ENCODE data around the gene NOS1AP.
"Not testable (repeated sequence)": the region's sequence is repeated elsewhere in the genome, so short reads cannot be mapped to it uniquely, and the experiment has no call there.

NOS1AP gene

DNA sequence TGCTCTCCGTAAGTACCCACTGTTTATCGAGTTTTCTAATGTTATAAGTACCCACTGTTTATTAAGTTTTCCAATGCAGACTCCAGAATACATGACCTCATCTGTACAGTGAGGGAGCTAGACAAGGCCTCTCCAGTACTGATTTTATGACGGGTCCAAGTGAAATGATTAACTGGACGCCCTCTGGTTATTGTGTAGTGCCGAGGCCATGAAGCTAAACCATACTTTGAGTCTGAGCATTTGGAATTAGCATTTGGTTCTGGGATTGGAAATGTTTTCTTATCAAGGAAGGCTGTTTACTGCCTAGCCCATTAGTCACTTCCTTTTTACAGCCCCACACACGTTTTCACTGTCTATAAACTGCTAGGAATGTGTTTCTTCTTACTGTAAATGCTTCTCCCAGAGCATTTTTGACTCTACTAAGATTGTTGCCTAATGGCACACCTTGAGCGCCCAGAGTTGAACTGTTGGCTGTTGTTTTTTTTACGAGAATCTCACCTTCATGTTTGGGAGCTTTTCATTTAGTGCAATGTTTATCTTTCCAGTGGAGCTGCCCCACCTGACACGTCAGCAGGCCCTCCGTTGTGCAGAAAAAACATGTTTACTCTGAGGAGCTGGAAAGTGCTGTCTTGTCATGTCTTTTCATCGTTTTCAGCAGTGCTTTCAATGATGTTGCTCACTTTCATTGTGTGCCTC, 280.3 kb downstream of the NOS1AP start:
- no peaks in the 10 kb centered on the region for H3K9me3 ChIP-seq (ENCODE audit: control insufficient read depth, insufficient read depth, low read length)
- no peaks in the 10 kb centered on the region for H3K36me3 ChIP-seq (ENCODE audit: control insufficient read depth, insufficient read depth, low read length)
- no peaks in the 10 kb centered on the region for H3K27me3 ChIP-seq (ENCODE audit: control insufficient read depth, insufficient read depth, low read length)
- H3K4me3 ChIP-seq (ENCODE audit: low read depth, low read length), result no peak overlapping the region
- H3K4me1 ChIP-seq (ENCODE audit: control insufficient read depth, insufficient read depth, low read length), result peaks cover 4% of the 10 kb centered on the region
- no peak overlapping the region for H3K9ac ChIP-seq (ENCODE audit: low read depth, low read length)

DNA sequence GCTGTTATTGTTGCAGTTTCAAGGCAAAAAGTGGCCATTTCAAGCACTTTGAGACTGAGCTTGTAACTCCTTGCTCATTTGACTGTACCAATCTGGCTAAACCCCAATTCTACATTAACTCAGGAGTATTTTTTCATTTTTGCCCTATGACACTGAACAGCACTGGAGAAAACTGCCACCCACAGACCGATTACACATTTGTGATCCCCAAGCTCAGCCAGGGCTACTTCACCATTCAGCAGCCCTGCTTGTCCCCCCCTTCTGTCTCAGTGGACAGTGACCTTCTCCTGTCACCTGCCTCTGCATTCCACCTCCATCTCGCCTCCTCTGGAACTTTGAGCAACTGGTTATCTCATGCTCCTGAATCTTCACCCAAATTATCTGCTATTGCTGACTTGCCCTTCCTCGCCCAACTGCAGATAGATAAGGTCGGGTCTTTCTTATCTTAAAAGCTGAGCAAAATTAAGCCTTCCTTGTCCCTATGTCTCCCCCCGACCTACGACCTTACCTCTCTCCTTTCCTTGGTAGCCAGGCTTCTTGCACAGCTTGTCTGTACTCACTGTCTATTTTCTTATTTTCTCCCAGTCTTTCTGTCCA, 281.9 kb downstream of the NOS1AP start:
- Histone ChIP-seq H3K4me1 (ENCODE audit: control insufficient read depth, insufficient read depth, low read length) (peaks cover 4% of the 10 kb centered on the region), H3K9ac (ENCODE audit: low read depth, low read length) (no peak overlapping the region)

DNA sequence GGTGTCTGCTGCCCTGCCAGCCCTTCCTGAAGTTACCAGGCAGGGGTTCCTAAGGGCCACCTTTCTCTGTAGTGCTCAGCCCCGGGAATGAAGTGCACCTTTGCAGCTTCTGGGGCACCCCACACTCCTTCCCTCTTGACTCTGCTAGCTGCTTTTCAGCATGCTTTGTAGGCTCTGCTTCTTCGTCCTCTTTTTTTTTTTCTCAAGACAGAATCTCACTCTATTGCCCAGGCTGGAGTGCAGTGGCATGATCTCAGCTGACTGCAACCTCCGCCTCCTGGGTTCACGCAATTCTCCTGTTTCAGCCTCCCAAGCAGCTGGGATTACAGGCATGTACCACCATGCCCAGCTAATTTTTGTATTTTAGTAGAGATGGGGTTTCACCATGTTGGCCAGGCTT, 282.4 kb downstream of the NOS1AP start:
- H3K9me3 ChIP-seq (ENCODE audit: control insufficient read depth, insufficient read depth, low read length); H3K27me3 ChIP-seq (ENCODE audit: control insufficient read depth, insufficient read depth, low read length); H3K4me1 ChIP-seq (ENCODE audit: control insufficient read depth, insufficient read depth, low read length); H3K9ac ChIP-seq (ENCODE audit: low read depth, low read length); H3K36me3 ChIP-seq (ENCODE audit: control insufficient read depth, insufficient read depth, low read length); H3K4me3 ChIP-seq (ENCODE audit: low read depth, low read length): not testable (repeated sequence)

More for the DNA sequence above, 281.9 kb downstream of the NOS1AP start:
- Histone ChIP-seq H3K9me3 (ENCODE audit: control insufficient read depth, insufficient read depth, low read length) (no peaks in the 10 kb centered on the region), H3K36me3 (ENCODE audit: control insufficient read depth, insufficient read depth, low read length) (peaks cover 9% of the 10 kb centered on the region), H3K4me3 (ENCODE audit: low read depth, low read length) (no peak overlapping the region), H3K27me3 (ENCODE audit: control insufficient read depth, insufficient read depth, low read length) (no peaks in the 10 kb centered on the region)

DNA sequence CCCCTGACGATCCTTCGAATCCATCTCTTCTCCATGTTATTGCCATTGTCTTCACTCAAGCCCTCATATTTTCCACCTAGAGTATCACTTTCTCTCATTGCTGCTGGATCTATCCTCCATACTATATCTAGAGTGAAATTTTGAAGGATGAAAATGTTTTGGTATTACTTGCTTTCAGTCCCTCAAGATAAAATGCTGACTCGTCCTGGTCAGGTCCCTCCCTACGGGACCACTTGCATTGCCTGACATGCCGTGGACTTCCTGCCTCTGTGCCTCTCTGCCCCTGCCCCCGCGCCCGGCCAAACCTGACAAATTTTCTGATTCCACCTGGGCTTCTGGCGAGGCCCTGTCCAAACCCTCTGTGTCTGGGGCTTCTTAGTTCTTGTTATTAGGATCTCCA, 283.6 kb downstream of the NOS1AP start:
- no peaks in the 10 kb centered on the region for H3K9me3 ChIP-seq (ENCODE audit: control insufficient read depth, insufficient read depth, low read length)
- H3K36me3 ChIP-seq (ENCODE audit: control insufficient read depth, insufficient read depth, low read length), result peaks cover 9% of the 10 kb centered on the region

DNA sequence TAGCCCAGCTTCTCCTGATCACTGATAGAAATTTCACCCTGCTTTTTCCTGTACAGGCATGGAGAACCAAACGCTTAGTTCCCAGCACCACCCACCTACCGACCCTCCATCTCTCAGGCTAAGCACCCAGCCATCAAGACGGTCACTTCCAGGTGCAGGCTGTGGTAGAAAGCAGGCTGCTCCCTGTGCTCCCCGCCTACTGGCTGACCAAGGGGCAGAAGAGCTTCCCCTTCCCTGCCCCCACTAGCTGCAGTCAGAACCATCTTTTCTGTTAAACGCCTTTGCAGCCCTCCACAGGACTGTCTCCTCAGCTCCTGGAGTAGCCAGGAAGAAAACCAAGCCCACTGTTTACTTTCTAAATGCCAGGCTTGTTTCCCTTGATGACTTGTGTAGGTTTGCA, 284.2 kb downstream of the NOS1AP start:
- no peak overlapping the region for H3K4me3 ChIP-seq (ENCODE audit: low read depth, low read length)
- H3K9me3 ChIP-seq (ENCODE audit: control insufficient read depth, insufficient read depth, low read length), result no peaks in the 10 kb centered on the region
- H3K9ac ChIP-seq (ENCODE audit: low read depth, low read length), result no peak overlapping the region
- no peaks in the 10 kb centered on the region for H3K27me3 ChIP-seq (ENCODE audit: control insufficient read depth, insufficient read depth, low read length)
- H3K36me3 ChIP-seq (ENCODE audit: control insufficient read depth, insufficient read depth, low read length), result peaks cover 9% of the 10 kb centered on the region
- peaks cover 4% of the 10 kb centered on the region for H3K4me1 ChIP-seq (ENCODE audit: control insufficient read depth, insufficient read depth, low read length)

More for the DNA sequence above, 283.6 kb downstream of the NOS1AP start:
- no peaks in the 10 kb centered on the region for H3K27me3 ChIP-seq (ENCODE audit: control insufficient read depth, insufficient read depth, low read length)
- H3K4me1 ChIP-seq (ENCODE audit: control insufficient read depth, insufficient read depth, low read length), result peaks cover 4% of the 10 kb centered on the region
- no peak overlapping the region for H3K4me3 ChIP-seq (ENCODE audit: low read depth, low read length)
- no peak overlapping the region for H3K9ac ChIP-seq (ENCODE audit: low read depth, low read length)

DNA sequence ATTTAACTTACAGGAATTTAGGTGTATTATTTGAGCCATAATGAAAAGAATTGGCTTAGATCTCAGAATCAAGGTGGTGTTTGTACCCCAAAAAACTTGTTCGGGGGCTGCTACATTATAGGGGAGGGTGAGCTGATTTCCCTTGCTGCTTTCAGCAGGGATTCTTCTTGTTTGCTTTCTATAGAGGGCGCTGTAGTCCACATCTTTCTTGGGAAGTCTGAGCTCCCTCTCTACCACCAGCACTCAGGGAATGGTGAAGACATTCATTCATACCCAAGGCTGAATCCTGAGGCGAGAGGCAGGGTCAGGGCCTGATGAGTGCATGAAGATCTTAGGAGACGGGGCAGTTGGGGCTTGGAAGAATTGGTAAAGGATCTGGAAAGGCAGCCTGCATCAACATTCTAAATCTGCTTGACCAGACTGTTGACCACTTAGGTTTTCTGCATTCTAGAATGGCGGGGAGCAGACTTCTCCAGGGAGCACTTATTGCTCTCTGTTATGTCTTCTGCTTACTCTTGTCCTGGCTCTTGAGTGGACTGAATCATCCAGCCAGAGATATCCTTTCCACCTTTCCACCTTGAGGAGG, 288.3 kb downstream of the NOS1AP start:
- Histone ChIP-seq H3K36me3 (ENCODE audit: control insufficient read depth, insufficient read depth, low read length) (peaks cover 9% of the 10 kb centered on the region), H3K9me3 (ENCODE audit: control insufficient read depth, insufficient read depth, low read length) (no peaks in the 10 kb centered on the region), H3K9ac (ENCODE audit: low read depth, low read length) (no peak overlapping the region), H3K4me3 (ENCODE audit: low read depth, low read length) (no peak overlapping the region), H3K27me3 (ENCODE audit: control insufficient read depth, insufficient read depth, low read length) (no peaks in the 10 kb centered on the region), H3K4me1 (ENCODE audit: control insufficient read depth, insufficient read depth, low read length) (peaks cover 4% of the 10 kb centered on the region)

DNA sequence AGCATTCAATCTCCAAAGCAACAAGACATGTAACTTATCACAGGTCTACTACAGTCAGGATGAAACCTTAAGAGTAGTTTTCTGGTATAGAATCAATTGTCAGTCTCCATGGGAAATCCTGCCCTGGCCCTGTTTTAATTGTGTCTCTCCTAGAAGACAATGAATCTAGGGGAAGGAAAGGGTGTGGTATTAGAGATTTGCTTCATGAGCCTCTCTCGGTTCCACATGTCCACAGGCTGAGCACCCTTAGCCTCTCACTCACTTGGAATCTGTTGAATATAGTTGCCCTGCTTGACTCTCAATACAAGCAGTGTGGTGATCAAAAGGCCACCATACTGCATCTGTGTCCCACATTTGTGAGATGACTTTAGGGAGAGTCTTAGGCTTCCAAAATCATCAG, 289.4 kb downstream of the NOS1AP start:
- Histone ChIP-seq H3K4me3 (ENCODE audit: low read depth, low read length) (no peak overlapping the region), H3K4me1 (ENCODE audit: control insufficient read depth, insufficient read depth, low read length) (no peaks in the 10 kb centered on the region), H3K9ac (ENCODE audit: low read depth, low read length) (no peak overlapping the region), H3K36me3 (ENCODE audit: control insufficient read depth, insufficient read depth, low read length) (peaks cover 9% of the 10 kb centered on the region), H3K9me3 (ENCODE audit: control insufficient read depth, insufficient read depth, low read length) (no peaks in the 10 kb centered on the region), H3K27me3 (ENCODE audit: control insufficient read depth, insufficient read depth, low read length) (no peaks in the 10 kb centered on the region)

DNA sequence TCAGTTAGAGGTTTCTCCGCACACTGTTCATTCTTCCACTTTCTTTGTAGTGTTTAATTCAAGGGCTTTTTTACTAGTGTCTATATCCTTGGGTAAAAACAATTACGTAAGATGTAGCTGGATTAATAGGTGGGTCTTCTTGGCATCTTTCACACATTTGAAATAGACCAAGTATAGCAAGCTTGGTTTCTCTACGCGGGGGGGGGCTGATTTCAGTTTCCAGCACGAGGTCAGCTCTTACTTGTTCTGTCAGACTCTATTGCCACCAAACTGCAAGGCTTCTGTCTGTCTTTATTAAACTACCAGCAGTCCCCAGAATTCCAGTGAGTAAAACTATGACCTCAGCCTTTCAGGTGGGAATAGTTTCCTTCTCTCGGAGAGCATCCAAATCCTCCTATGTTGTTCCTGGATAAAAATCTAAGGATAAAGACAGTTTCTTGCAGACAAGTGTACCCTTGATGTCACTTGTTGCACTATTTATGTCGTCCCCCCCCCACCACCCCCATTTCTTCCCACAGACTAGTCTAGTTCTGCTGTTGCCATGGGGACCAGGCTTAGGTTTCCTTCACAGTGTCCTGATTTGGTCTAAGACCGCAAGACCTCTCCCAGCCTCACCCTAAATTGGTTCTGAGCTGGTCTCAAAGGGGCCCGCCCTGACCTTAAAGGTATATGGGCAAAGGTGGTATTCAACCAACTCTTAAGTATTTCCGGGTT, 290.2 kb downstream of the NOS1AP start:
- no peak overlapping the region for H3K9ac ChIP-seq (ENCODE audit: low read depth, low read length)
- no peak overlapping the region for H3K4me3 ChIP-seq (ENCODE audit: low read depth, low read length)
- H3K27me3 ChIP-seq (ENCODE audit: control insufficient read depth, insufficient read depth, low read length), result no peaks in the 10 kb centered on the region
- no peaks in the 10 kb centered on the region for H3K4me1 ChIP-seq (ENCODE audit: control insufficient read depth, insufficient read depth, low read length)
- H3K9me3 ChIP-seq (ENCODE audit: control insufficient read depth, insufficient read depth, low read length), result no peaks in the 10 kb centered on the region
- H3K36me3 ChIP-seq (ENCODE audit: control insufficient read depth, insufficient read depth, low read length), result peaks cover 9% of the 10 kb centered on the region

DNA sequence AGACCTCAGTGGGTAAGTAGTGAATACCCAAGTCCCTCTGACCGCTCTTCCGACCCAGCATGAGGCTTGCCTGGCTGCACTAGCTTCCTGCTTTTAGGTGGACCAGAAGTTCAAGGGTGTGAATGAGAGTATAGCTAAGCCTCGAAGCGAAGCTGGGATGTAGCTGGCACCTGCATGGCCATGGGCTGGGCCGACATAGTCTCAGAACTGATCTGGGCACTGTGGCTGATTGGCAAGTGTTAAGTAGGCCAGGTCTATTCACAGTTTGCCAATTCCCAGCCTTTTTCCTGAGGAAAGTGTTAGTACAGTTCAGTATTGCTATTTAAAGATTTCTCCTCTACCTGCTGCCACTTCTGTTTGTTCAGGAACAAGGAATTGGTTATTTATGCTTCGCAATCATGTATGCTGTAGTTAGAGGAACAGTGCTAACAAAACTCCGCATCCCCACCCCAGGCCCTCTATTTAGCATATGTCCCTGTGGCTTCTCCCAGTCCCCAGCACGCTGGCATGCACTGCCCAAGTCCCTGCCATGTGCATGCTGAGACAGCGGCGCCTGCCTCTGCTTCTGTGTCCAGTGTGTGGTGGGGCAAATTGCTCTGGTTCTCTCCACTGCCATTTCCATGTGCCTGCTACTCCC, 290.9 kb downstream of the NOS1AP start:
- H3K4me1 ChIP-seq (ENCODE audit: control insufficient read depth, insufficient read depth, low read length), result no peaks in the 10 kb centered on the region
- no peaks in the 10 kb centered on the region for H3K9me3 ChIP-seq (ENCODE audit: control insufficient read depth, insufficient read depth, low read length)
- no peaks in the 10 kb centered on the region for H3K27me3 ChIP-seq (ENCODE audit: control insufficient read depth, insufficient read depth, low read length)
- no peak overlapping the region for H3K4me3 ChIP-seq (ENCODE audit: low read depth, low read length)
- no peak overlapping the region for H3K9ac ChIP-seq (ENCODE audit: low read depth, low read length)
- peaks cover 7% of the 10 kb centered on the region for H3K36me3 ChIP-seq (ENCODE audit: control insufficient read depth, insufficient read depth, low read length)

DNA sequence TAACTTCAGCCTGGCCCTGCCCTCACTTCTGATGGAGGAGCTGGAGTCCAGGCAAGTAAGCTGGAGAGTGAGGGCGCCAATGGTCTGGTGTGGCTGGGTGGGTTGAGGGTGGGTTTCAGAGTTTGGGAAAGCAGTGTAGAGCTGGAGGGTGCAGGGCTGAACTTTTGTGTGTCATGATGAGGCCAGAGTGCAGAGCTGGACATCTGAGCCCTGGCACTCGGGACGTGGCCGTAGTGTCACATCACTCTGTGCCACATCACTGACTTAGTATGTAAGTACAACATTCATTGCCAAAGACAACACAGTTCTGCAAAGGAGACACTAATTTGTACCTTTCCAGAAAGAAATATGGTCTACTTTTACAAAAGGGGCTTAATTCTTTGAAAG, 291.4 kb downstream of the NOS1AP start:
- no peaks in the 10 kb centered on the region for H3K9me3 ChIP-seq (ENCODE audit: control insufficient read depth, insufficient read depth, low read length)
- H3K4me3 ChIP-seq (ENCODE audit: low read depth, low read length), result no peak overlapping the region
- no peaks in the 10 kb centered on the region for H3K27me3 ChIP-seq (ENCODE audit: control insufficient read depth, insufficient read depth, low read length)
- H3K4me1 ChIP-seq (ENCODE audit: control insufficient read depth, insufficient read depth, low read length), result no peaks in the 10 kb centered on the region
- H3K36me3 ChIP-seq (ENCODE audit: control insufficient read depth, insufficient read depth, low read length), result peaks cover 4% of the 10 kb centered on the region
- no peak overlapping the region for H3K9ac ChIP-seq (ENCODE audit: low read depth, low read length)

DNA sequence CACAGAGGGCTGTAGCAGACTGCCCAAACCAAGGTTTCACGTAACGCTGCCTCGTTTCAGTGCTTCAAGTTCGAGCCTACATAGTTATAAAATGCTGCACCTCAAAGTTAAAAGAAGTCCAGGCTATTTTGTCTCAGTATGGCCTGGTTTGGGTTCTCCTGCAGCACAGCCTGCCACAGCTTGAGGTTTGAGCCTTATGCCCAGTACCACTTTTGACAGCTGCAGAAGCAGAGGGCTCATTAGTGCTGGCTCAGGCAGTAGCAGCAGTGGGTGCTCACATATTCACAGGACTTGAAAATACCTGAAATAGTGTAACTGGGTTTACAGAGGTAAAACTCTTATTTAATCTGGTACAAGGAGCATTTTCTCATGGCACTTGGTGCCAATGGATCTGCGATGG, 291.9 kb downstream of the NOS1AP start:
- no peaks in the 10 kb centered on the region for H3K4me1 ChIP-seq (ENCODE audit: control insufficient read depth, insufficient read depth, low read length)
- no peak overlapping the region for H3K4me3 ChIP-seq (ENCODE audit: low read depth, low read length)
- H3K9me3 ChIP-seq (ENCODE audit: control insufficient read depth, insufficient read depth, low read length), result no peaks in the 10 kb centered on the region
- peaks cover 3% of the 10 kb centered on the region for H3K36me3 ChIP-seq (ENCODE audit: control insufficient read depth, insufficient read depth, low read length)
- H3K27me3 ChIP-seq (ENCODE audit: control insufficient read depth, insufficient read depth, low read length), result no peaks in the 10 kb centered on the region
- H3K9ac ChIP-seq (ENCODE audit: low read depth, low read length), result no peak overlapping the region
